Right lobe of liver (tissue), 6 donors: ENCODE results near the gene APOM. TPM values are rescaled to one million over a fixed set of nuclear protein-coding genes. Genes with fewer than 3 reads are reported as not detected.

Source experiments
- ATAC-seq, 4 donors: fragments of 200-7000 bp; cut with Tn5 transposase; one replicate each; pipeline ENCODE4 v1.9.1; 2020; ENCODE audit warnings: mild to moderate bottlenecking in 4 of 4, moderate library complexity in 4 of 4
- DNase-seq, 3 donors: peaks; one replicate each; pipeline ENCODE4 v3.0.0-alpha.2; 2020
- H3K27ac ChIP-seq, 3 donors: fragments of 200-600 bp; one replicate each; pipeline ENCODE4 v1.8.0; 2022
- H3K27me3 ChIP-seq, 2 donors: fragments of 200-600 bp; one replicate each; pipeline ENCODE4 v1.8.0; 2022
- H3K36me3 ChIP-seq, 4 donors: fragments of 200-600 bp; sonication (generic) in 1 of 4; one replicate each; pipeline versions ENCODE4 v1.5.1 to v1.8.0; 2017 to 2022; ENCODE audit warnings: control low read depth in 1 of 4
- H3K4me1 ChIP-seq, 4 donors: fragments of 200-600 bp; sonication (generic) in 1 of 4; one replicate each; pipeline versions ENCODE4 v1.5.1 to v1.8.0; 2017 to 2022; ENCODE audit warnings: control low read depth in 1 of 4
- H3K4me3 ChIP-seq, 3 donors: fragments of 200-600 bp; one replicate each; pipeline ENCODE4 v1.8.0; 2022
- H3K9me3 ChIP-seq, 4 donors: fragments of 200-600 bp; sonication (generic) in 1 of 4; one replicate each; pipeline versions ENCODE4 v1.5.1 to v1.8.0; 2017 to 2022; ENCODE audit warnings: control low read depth in 1 of 4
- POLR2A ChIP-seq: fragments of 450-650 bp; IDR thresholded peaks from one replicate; pipeline ENCODE4 v1.6.1; 2017; ENCODE audit warnings: antibody characterized with exemption, mild to moderate bottlenecking
- WGBS: methylation state at CpG from one replicate; pipeline ENCODE4 v1.1.6; 2018; ENCODE audit warnings: low coverage, low lambda C conversion rate; ENCODE audit not compliant: insufficient coverage; ENCODE audit errors: missing lambda C conversion rate; 5-methylcytosine and 5-hydroxymethylcytosine counted together
- intact Hi-C, 2 donors: fragments of 100-400 bp; cut with DNase I; formaldehyde crosslinking; loops; one replicate each; pipeline versions ENCODE4 v1.11.2 to v1.14.1; 2022
- total RNA-seq, 6 experiments: library from RNA; depleted of rRNA in 2 of 6; stranded (reverse); fragments of >200 nt in 2 of 6; fragmentation: NEBNext Ultra II Directional in 3 of 6; extraction: Animal tissue kit (Norgen Biotek cat#: 25700) in 3 of 6; gene quantifications; one replicate each; pipeline versions ENCODE4 v1.1.0 to v1.2.4, GENCODE V29; 2016 to 2023
- TF ChIP-seq, protein P1 (sequence below), 4 donors: fragments of 200-600 bp in 3 of 4; fragments of 450-650 bp in 1 of 4; IDR thresholded peaks; one replicate each; pipeline versions ENCODE4 v1.5.1 to v1.8.0; 2016 to 2022; ENCODE audit warnings: antibody characterized with exemption in 4 of 4, mild to moderate bottlenecking in 2 of 4
- donor health status: DM: no; HTN: yes; CAD: no.
- donor health status: DM: no; HTN: no; CAD: no.
- donor health status: DM: no; HTN: no; CAD: no.
- donor health status: DM: no; HTN: yes; CAD: no.
- donor health status: DM: no; HTN: yes; CAD: no.

The APOM gene
- total RNA-seq, 6 experiments from 2014 or later, result 100 to 182 (median 116) TPM

DNA sequence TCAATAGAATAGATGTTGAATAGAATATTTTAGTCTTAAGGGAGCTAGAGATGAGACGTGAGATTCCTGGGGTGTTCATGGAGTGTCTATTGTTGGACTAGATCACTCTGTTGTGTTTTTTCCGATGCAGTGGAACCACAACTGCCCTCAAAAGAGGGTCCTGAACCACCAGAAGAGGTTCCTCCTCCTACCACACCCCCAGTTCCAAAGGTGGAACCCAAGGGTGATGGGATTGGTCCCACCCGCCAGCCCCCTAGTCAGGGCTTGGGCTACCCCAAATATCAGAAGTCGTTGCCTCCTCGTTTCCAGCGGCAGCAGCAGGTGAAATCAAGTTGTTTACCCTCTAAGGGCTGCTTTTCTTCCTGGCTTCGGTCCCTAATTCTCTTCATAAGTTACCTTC, 26.7 kb upstream of the APOM start:
- no peak overlapping the region for H3K4me3 ChIP-seq
- no peak for TF ChIP-seq POLR2A
- TF ChIP-seq, protein P1, sequence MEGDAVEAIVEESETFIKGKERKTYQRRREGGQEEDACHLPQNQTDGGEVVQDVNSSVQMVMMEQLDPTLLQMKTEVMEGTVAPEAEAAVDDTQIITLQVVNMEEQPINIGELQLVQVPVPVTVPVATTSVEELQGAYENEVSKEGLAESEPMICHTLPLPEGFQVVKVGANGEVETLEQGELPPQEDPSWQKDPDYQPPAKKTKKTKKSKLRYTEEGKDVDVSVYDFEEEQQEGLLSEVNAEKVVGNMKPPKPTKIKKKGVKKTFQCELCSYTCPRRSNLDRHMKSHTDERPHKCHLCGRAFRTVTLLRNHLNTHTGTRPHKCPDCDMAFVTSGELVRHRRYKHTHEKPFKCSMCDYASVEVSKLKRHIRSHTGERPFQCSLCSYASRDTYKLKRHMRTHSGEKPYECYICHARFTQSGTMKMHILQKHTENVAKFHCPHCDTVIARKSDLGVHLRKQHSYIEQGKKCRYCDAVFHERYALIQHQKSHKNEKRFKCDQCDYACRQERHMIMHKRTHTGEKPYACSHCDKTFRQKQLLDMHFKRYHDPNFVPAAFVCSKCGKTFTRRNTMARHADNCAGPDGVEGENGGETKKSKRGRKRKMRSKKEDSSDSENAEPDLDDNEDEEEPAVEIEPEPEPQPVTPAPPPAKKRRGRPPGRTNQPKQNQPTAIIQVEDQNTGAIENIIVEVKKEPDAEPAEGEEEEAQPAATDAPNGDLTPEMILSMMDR (IDR thresholded peaks at IDR 0.05), result no peak
- ATAC-seq (no peak), DNase-seq (no peak)
- 94% methylated on average over 7 of the region's 7 CpGs for WGBS
- no peak overlapping the region for H3K27ac ChIP-seq
- H3K9me3 ChIP-seq, result no peaks in the 10 kb centered on the region
- peaks cover 17 to 95% (median 56%) of the 10 kb centered on the region in 4 donors for H3K36me3 ChIP-seq
- H3K4me1 ChIP-seq, result peaks cover 0 to under 1% (median 0%) of the 10 kb centered on the region in 4 donors
- intact Hi-C loops, result no loop called here
- H3K27me3 ChIP-seq, result no peaks in the 10 kb centered on the region

DNA sequence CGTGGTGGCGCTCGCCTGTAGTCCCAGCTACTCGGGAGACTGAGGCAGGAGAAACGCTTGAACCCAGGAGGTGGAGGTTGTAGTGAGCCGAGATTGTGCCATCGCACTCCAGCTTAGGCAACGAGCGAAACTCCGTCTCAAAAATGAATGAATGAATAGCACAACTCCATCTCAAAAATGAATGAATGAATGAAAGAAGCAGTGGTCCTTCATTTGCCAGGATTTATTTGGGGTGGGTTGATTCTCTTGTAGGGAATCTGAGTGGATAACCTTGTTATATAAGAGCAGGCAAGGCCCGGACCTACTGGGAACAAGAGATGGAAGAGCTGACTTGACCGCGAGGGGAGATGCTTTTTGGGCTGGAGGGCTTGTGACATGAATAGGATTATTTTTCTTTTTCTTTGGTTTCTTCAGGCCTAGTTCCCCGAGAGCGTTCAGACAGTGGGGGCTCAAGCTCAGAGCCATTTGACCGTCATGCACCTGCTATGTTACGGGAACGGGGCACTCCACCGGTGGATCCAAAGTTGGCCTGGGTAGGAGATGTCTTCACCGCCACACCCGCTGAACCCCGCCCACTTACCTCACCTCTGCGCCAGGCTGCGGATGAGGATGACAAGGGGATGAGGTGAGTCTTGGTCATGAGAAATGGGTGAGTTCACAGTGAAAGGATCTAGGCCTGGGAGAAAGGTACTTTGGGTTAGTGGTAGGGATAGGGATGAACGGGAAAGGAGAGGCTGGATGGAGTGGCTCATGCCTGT, 25.3 kb upstream of the APOM start:
- H3K9me3 ChIP-seq, result no peaks in the 10 kb centered on the region
- H3K27me3 ChIP-seq, result no peaks in the 10 kb centered on the region
- 92% methylated on average over 23 of the region's 25 CpGs for WGBS
- TF ChIP-seq, protein P1 (IDR thresholded peaks at IDR 0.05), result no peak
- TF ChIP-seq POLR2A, result no peak
- ATAC-seq, result no peak
- H3K36me3 ChIP-seq, result peaks cover 10 to 94% (median 49%) of the 10 kb centered on the region in 4 donors
- peaks cover 0 to 12% (median 0%) of the 10 kb centered on the region in 4 donors for H3K4me1 ChIP-seq
- H3K27ac ChIP-seq, result no peak overlapping the region
- DNase-seq, result no peak
- no peak overlapping the region for H3K4me3 ChIP-seq
- intact Hi-C loops, result no loop called here

DNA sequence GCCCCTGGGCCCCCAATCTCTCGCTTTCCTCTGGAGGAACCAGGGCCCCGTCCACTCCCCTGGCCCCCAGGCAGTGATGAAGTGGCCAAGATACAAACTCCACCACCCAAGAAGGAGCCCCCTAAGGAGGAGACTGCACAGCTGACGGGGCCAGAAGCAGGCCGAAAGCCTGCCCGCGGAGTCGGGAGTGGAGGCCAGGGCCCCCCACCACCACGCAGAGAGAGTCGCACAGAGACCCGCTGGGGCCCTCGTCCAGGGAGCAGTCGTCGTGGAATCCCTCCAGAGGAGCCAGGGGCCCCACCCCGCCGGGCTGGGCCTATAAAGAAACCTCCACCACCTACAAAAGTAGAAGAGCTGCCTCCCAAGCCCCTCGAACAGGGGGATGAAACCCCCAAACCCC, 24.5 kb upstream of the APOM start:
- Histone ChIP-seq H3K4me1 (peaks cover 0 to 12% (median 0%) of the 10 kb centered on the region in 4 donors), H3K36me3 (peaks cover 5 to 94% (median 47%) of the 10 kb centered on the region in 4 donors), H3K27ac (no peak overlapping the region), H3K9me3 (no peaks in the 10 kb centered on the region), H3K27me3 (no peaks in the 10 kb centered on the region), H3K4me3 (no peak overlapping the region)
- ATAC-seq (no peak), DNase-seq (no peak)
- intact Hi-C loops, result no loop called here
- TF ChIP-seq, protein P1 (IDR thresholded peaks at IDR 0.05), result no peak
- TF ChIP-seq POLR2A, result no peak
- 100% methylated on average over 2 of the region's 16 CpGs for WGBS

DNA sequence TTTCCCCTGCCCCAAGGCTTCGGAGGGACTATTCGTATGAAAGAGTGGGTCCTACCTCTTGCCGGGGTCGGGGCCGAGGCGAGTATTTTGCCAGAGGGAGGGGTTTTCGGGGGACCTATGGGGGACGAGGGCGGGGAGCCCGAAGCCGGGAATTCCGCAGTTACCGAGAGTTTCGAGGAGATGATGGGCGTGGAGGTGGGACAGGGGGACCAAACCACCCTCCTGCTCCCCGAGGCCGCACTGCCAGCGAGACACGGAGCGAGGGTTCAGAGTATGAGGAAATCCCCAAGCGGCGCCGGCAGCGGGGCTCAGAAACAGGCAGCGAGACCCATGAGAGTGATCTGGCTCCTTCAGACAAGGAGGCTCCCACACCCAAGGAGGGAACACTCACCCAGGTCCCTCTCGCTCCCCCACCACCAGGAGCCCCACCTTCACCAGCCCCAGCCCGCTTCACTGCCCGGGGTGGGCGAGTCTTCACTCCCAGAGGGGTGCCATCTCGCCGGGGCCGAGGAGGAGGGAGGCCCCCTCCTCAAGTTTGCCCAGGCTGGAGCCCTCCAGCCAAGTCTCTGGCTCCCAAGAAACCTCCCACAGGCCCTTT, 23.9 kb upstream of the APOM start:
- Histone ChIP-seq H3K27me3 (no peaks in the 10 kb centered on the region), H3K9me3 (no peaks in the 10 kb centered on the region), H3K27ac (no peak overlapping the region), H3K36me3 (peaks cover 5 to 94% (median 47%) of the 10 kb centered on the region in 4 donors), H3K4me1 (peaks cover 0 to 12% (median 0%) of the 10 kb centered on the region in 4 donors), H3K4me3 (no peak overlapping the region)
- WGBS, result no CpG with 5 or more reads among the region's 32 CpGs
- intact Hi-C loops, result no loop called here
- ATAC-seq (no peak), DNase-seq (no peak)
- TF ChIP-seq, protein P1 (IDR thresholded peaks at IDR 0.05), result no peak
- TF ChIP-seq POLR2A, result no peak
